ENCODE measurements around the gene SLC36A2. TPM values are rescaled to one million over a fixed set of nuclear protein-coding genes. Genes with fewer than 3 reads are reported as not detected.
"Not testable (repeated sequence)": the region's sequence is repeated elsewhere in the genome, so short reads cannot be mapped to it uniquely, and the experiment has no call there.

Gene SLC36A2
- total RNA-seq (2014; rRNA removed; shearing (Covaris generic)) = not detected in 2 replicates
- polyA plus RNA-seq (2015; cell fraction: cytosol; rRNA removed) = 0.06 and 0.07 TPM in 2 replicates
- 0.26 TPM in 1 of 2 replicates, not detected in the other for polyA plus RNA-seq (2015; cell fraction: nucleus; rRNA removed)

- no peak for DNase-seq (ENCODE audit: low read depth)
These were observed at the start of gene SLC36A2 for GRCh38 chr5:151347369-151347768. TSS of gene SLC36A2 (minus strand) at chr5:151347559. CDS start at chr5:151347460, 99 bp downstream.

DNA sequence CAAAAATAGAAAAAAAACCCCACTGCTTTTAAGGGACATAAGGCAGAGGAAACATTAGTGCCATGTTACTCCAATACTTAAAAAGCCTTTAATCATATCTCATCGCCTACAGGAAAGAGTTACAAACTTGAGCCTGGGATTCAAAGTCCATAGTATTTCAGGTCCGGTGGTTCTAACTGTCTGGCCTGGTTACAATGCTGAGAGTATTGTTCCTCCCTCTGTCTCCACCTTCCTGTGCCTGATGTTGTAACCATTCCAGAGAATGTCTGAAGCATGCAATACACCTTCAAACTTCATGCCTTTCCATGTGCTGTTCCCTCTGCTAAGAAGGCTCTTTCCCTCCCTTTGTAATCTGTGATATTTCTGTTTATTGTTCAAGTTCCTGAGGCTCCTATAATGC is 41.6 kb upstream of the SLC36A2 start:
- DNase-seq (ENCODE audit: low read depth) = no peak

DNA sequence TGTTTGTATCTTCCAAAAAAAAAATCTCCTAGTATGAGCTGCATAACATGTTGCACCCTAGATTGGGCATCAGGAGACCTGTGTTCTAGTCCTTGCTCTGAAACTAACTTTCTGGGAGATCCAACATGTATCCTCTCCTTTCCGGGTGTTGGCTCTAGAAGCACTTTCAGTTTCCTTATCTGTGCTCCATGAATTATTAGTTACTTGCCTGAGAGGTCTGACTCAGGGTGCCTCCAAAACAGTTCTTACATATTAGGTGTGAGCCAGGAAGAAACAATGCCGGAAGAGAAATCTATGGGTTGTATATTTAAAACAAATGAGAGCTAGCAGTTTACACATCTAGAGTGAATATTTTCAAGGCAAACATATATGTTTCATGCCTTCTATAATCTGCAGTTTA is 36.7 kb upstream of the SLC36A2 start:
- peak; percentile 24 for DNase-seq (ENCODE audit: low read depth)

- no peak for DNase-seq (ENCODE audit: low read depth)
These were observed 35.7 kb upstream of the SLC36A2 start for GRCh38 chr5:151383011-151383410.

DNA sequence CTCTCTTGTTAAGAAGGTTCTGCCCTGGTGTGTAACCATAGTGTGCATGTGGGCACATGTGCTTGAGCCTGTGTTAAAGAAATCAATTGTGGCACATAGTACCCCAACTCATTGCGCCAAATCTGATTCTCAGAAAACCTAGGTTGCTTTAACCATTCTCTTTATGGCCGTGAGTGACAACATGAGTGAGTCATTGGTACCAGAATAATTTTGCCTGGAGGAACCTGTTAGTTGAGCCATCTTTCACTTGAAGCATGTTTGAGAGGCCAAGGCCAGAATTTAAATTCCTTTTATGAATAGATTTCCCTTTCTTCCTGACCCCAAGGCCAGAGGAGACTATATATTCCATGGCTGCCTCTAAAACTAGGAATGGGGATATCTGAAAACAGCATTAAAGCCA is 35.2 kb upstream of the SLC36A2 start:
- no peak for DNase-seq (ENCODE audit: low read depth)

- no peak for DNase-seq (ENCODE audit: low read depth)
These were observed 34.5 kb upstream of the SLC36A2 start for GRCh38 chr5:151381899-151382298.

DNA sequence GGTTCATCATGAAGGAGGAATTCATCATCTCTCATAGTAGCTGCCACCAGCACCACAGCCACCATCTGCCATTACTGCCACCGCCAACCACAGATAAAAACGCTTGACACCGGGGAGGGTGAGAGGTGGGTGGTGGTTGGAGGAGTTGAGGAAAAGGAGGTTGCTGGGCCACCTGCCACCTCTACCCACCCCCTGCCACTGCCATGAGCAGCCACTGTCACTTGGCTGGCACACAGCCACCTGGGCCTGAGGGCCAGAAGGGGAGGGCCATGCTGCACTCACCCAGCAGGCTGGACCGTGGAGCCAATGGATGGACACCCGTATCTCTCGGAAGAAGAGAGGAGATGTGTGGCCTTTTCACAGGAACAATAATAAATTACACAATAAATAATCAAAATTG is 31.3 kb upstream of the SLC36A2 start:
- no peak for DNase-seq (ENCODE audit: low read depth)

GRCh38 chr5:151374539-151374938 is 27.2 kb upstream of the SLC36A2 start:
- no peak for DNase-seq (ENCODE audit: low read depth)

DNA sequence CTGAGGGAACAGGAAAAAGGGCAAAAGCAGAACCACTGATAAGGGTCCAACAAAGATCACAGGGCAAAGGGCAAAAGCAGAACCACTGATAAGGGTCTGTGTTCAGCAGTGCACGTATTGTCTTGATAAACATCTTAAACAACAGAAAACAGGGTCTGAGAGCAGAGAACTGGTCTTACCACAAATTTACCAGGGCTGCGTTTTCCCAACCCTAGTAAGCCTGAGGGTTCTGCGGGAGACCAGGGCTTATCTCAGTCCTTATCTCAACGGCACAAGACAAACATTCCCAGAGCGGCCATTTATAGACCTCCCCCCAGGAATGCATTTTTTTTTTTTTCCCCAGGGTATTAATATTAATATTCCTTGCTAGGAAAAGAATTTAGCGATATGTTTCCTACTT is 19.7 kb upstream of the SLC36A2 start:
- DNase-seq (ENCODE audit: low read depth) = not testable (repeated sequence)

DNA sequence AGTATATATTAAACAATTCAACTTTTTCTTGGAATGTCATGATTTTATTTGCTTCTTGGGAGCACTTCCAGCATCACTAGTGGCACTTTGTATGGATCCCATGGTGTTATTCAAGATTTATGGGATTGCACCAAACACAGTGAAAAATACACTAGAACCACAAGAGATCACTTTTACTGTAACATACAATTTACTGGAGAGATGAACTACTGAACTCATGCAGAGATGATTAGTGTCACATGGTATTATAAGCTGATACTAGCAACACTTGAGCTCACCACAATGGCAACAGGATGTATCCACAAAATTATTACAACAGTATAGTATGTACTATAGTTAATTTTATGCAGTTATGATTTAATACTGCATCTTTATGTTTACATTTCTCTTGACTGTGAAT is 16.3 kb upstream of the SLC36A2 start:
- no peak for DNase-seq (ENCODE audit: low read depth)

DNA sequence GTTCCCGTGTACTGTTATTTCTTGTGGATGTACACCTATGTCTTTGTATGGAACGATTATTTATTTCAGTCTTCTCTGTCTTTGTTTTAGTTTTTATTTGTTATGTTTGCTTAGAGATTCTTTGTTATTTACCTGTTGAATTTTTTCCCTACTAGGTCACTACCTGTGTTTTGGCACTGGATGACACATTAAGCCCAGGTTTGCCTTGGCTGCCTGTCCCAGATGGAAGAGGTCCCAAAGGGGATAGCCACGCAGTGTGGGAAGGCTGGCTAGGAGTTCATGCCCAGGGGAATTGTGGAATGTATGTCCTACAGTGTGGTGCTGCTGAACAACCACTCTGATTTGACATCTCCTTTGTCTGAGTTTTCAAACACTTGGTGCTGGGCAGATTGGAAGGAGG is 15.6 kb upstream of the SLC36A2 start:
- no peak for DNase-seq (ENCODE audit: low read depth)

GRCh38 chr5:151359391-151359790 is 12.0 kb upstream of the SLC36A2 start:
- DNase-seq (ENCODE audit: low read depth) = no peak

GRCh38 chr5:151357792-151358191 is 10.4 kb upstream of the SLC36A2 start:
- DNase-seq (ENCODE audit: low read depth) = no peak

- DNase-seq (ENCODE audit: low read depth) = no peak
These were observed 9.7 kb upstream of the SLC36A2 start for GRCh38 chr5:151357097-151357496.

- no peak for DNase-seq (ENCODE audit: low read depth)
These were observed 4.3 kb upstream of the SLC36A2 start for GRCh38 chr5:151351671-151352070.

DNA sequence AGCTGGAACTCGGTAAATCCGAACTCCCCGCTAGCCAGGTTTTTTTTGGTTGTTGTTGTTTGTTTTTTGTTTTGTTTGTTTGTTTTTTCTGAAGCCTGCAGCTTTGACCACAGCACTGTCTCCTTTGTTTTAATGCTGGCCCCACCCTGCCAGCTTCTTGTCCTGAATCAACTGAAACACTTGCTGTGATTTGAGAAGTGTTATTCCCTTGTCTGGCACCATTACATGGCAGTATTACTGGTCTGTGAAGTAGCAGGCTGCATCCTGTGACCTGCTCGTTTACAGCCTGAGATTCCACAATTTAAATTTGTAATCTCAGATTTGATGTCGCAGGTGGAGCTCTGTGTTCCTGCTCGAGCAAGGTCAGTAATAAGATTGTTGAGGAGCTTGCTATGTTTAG is 1.4 kb upstream of the SLC36A2 start:
- no peak for DNase-seq (ENCODE audit: low read depth)

- DNase-seq (ENCODE audit: low read depth) = peak; percentile 18
These were observed 1.4 kb downstream of the SLC36A2 start for GRCh38 chr5:151345808-151346478.

GRCh38 chr5:151345187-151345807 is 2.1 kb downstream of the SLC36A2 start:
- no peak for DNase-seq (ENCODE audit: low read depth)

DNA sequence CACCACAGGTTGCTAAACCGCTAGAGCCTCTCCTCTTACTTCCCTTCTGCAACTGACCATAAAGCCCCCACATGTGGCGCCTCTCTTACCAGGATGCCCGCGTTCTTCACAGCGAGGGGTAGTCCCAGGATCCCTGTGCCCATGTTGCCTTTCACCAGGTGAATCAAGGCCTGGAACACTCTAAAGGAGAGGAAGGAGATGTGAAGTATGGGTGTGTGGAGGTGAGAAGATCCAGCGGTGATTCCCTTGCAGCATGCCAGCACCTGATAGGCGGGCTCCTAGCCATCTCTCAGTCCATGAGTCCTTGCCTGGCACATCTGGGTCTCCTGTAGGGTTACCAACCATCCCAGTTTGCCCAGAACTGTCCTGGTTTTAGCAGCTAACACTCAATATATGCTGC is 3.3 kb downstream of the SLC36A2 start:
- no peak for DNase-seq (ENCODE audit: low read depth)

GRCh38 chr5:151340004-151340403 is 7.4 kb downstream of the SLC36A2 start:
- no peak for DNase-seq (ENCODE audit: low read depth)

GRCh38 chr5:151338734-151339133 is 8.6 kb downstream of the SLC36A2 start:
- no peak for DNase-seq (ENCODE audit: low read depth)

DNA sequence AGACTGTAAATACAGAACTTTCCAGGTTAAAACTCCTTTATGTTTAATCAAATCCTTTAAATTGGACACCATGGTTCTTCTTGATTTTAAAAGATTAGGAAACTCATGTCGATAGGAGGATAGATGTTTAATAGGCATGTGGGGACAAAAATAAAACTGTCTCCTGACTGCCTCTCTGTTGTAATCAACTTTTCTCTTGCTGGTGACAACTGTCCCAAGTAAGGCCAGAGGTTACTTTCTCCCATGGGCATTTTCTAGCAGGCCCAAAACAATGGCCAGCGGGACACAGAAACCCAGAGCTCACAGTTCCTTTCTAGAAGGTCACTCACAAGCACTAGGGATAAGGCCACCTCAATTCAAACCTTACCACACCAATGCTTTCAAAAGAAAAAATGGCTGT is 14.5 kb downstream of the SLC36A2 start:
- DNase-seq (ENCODE audit: low read depth) = no peak

DNA sequence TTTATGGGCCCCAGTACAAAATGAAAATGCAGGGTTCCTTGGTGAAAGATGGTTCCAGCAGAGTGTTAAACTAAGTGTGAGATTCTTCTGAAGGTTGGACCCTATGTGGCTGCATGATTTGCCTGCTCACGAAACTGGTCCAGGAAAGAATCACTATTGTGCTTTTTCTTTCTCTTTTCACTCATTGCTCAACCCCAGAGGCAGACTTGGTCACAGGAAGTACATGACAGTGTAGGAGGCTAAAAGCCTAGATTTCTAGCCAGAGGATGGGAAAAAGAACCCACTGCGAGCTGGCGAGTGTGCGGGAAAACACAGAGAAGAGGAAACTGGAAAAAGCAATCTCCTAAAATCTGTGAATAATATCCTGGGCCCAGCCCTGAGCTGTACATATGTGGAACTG is 18.6 kb downstream of the SLC36A2 start:
- DNase-seq (ENCODE audit: low read depth) = no peak

Measured in HT1080 (cell line).